Right ventricle myocardium superior (tissue), 1 donor: ENCODE measurements around the gene SYTL4. TPM values are rescaled to one million over a fixed set of nuclear protein-coding genes. Genes with fewer than 3 reads are reported as not detected.

ENCODE experiments used
- total RNA-seq: library from RNA; stranded (reverse); fragmentation: NEBNext Ultra II Directional; extraction: Animal tissue kit (Norgen Biotek cat#: 25700); gene quantifications from one replicate; pipeline ENCODE4 v1.2.1, GENCODE V29; 2021
- donor health status: DM: no; HTN: yes; CAD: no; lungs with severe emphysema.

SYTL4 gene
- total RNA-seq, 1 donor from 2014 or later: 3.7 TPM

Other genes with a start within 250 kb of the SYTL4 start
- 0.16 TPM for gene TNMD, start 147.2 kb downstream of the SYTL4 start, total RNA-seq
- 4.2 TPM for gene TSPAN6, start 95.3 kb downstream of the SYTL4 start, total RNA-seq
- gene SRPX2, start 87.9 kb downstream of the SYTL4 start, total RNA-seq: 8.6 TPM
- 6.1 TPM for gene CSTF2, start 88.3 kb upstream of the SYTL4 start, total RNA-seq
- not detected for gene NOX1, start 142.2 kb upstream of the SYTL4 start, total RNA-seq
- gene XKRX, start 196.8 kb upstream of the SYTL4 start, total RNA-seq: not detected
- not detected for gene ARL13A, start 237.6 kb upstream of the SYTL4 start, total RNA-seq